ENCODE results near the gene RAPGEF1. TPM values are rescaled to one million over a fixed set of nuclear protein-coding genes. Genes with fewer than 3 reads are reported as not detected.

Gene RAPGEF1
- total and polyA plus RNA-seq, 2 donors (not counting 3 experiments of a cell fraction or from before 2014, with no cell fraction given) = 50.0 to 124 TPM

- ChIA-PET CTCF (interaction anchor here (4.1 kb wide), 1 partner anchor 147 kb away, joined by 89 read pairs; the partner anchor contains the start of gene RAPGEF1), POLR2A (no interaction called here)
- Histone ChIP-seq H3K9ac (replicated peaks; ENCODE audit: extremely low read depth, insufficient read depth, low read length) (peak overlapping the region; percentile 12), H3K4me3 (replicated peaks in 1 of 3; ENCODE audit: insufficient read depth in 1 of 3, low read depth in 1 of 3, low read length in 3 of 3) (no peak overlapping the region), H3K9me3 (replicated peaks; ENCODE audit: control insufficient read depth, insufficient read depth, low read length) (no peaks in the 10 kb centered on the region), H3K36me3 (ENCODE audit: control insufficient read depth in 2 of 2, extremely low read depth in 1 of 2, insufficient read depth in 2 of 2, low read length in 2 of 2) (peaks cover 7 to 46% of the 10 kb centered on the region in 2 experiments), H4K20me1 (replicated peaks; ENCODE audit: control insufficient read depth, extremely low read depth, insufficient read depth, low read length) (no peaks in the 10 kb centered on the region), H3K4me1 (ENCODE audit: control insufficient read depth, extremely low read depth, insufficient read depth, low read length) (peaks cover 14% of the 10 kb centered on the region), H3K27me3 (ENCODE audit: control insufficient read depth in 2 of 2, insufficient read depth in 2 of 2, low read length in 2 of 2) (no peaks in the 10 kb centered on the region), H3K9me1 (replicated peaks; ENCODE audit: control insufficient read depth, extremely low read depth, insufficient read depth, low read length) (no peaks in the 10 kb centered on the region), H3K4me2 (ENCODE audit: insufficient read depth, low read length) (no peak overlapping the region), H2AFZ (ENCODE audit: low read depth, low read length) (no peak overlapping the region), H3K79me2 (ENCODE audit: control insufficient read depth, insufficient read depth, low read length) (no peaks in the 10 kb centered on the region), H3K27ac (ENCODE audit: insufficient read depth, low read depth, low read length) (peak overlapping the region; percentile 58)
- intact Hi-C loops (cut with micrococcal nuclease) = no loop called here
- dilution Hi-C loops (cut with MboI; ENCODE audit: extremely low pct_ligation_motif_present, low sequenced_read_pairs) = no loop called here
- no TSS peak for BruUV-seq (replicated peaks)
- DNase-seq (ENCODE audit: low read depth, low spot score) (no peak), FAIRE-seq (no peak)
- TF ChIP-seq FOS (IDR thresholded peaks at IDR 0.05; ENCODE audit: borderline replicate concordance, insufficient read depth, low read length) = no peak
- no peak for TF ChIP-seq JUN (IDR thresholded peaks at IDR 0.05; ENCODE audit: borderline replicate concordance, insufficient read depth, insufficient read length, low read depth)
- no peak for TF ChIP-seq CTCF (IDR thresholded peaks at IDR 0.05; ENCODE audit: extremely low read depth in 1 of 2, insufficient read depth in 1 of 2, low read depth in 1 of 2, low read length in 2 of 2)
- TF ChIP-seq MAX (IDR thresholded peaks at IDR 0.05; ENCODE audit: insufficient read depth, insufficient read length) = no peak
- no peak for TF ChIP-seq GATA2 (IDR thresholded peaks at IDR 0.05; ENCODE audit: insufficient read depth, insufficient read length, low read depth, low read length)
- TF ChIP-seq EZH2 (IDR thresholded peaks at IDR 0.05; ENCODE audit: borderline replicate concordance, low read depth, low read length, severe bottlenecking) = no peak
- no peak for TF ChIP-seq POLR2AphosphoS5 (IDR thresholded peaks at IDR 0.05; ENCODE audit: insufficient read depth, low read depth, low read length)
- no peak for TF ChIP-seq POLR2A (IDR thresholded peaks at IDR 0.05; ENCODE audit: low read depth, low read length)
- TF ChIP-seq MYC (IDR thresholded peaks at IDR 0.05; ENCODE audit: low read depth, low read length) = no peak
These were observed 144.8 kb downstream of the RAPGEF1 start for GRCh38 chr9:131594906-131595665.
